NCI-H446 (cell line): ENCODE measurements around the gene ASB3.

ENCODE experiments used
- DNase-seq, 2 experiments: peaks; one replicate each; lab custom pipeline; 2025; lab: John Stamatoyannopoulos, UW

ASB3 gene

GRCh38 chr2:53652131-53652530, 134.6 kb downstream of the ASB3 start:
- no peak for DNase-seq

- DNase-seq, result no peak
Measured at GRCh38 chr2:53646788-53647187, 140.0 kb downstream of the ASB3 start.

- no peak for DNase-seq
Measured at GRCh38 chr2:53641290-53641689, 145.5 kb downstream of the ASB3 start.

- DNase-seq, result no peak
Measured at GRCh38 chr2:53640466-53640865, 146.3 kb downstream of the ASB3 start.

GRCh38 chr2:53636596-53636995, 150.2 kb downstream of the ASB3 start:
- no peak for DNase-seq

GRCh38 chr2:53636109-53636508, 150.6 kb downstream of the ASB3 start:
- no peak for DNase-seq

GRCh38 chr2:53635694-53636093, 151.1 kb downstream of the ASB3 start:
- DNase-seq, result no peak

GRCh38 chr2:53633441-53633840, 153.3 kb downstream of the ASB3 start:
- DNase-seq, result peak; percentile 16 to 53

GRCh38 chr2:53632714-53633113, 154.0 kb downstream of the ASB3 start:
- DNase-seq, result peak in 1 of 2 experiments; percentile 7

GRCh38 chr2:53632126-53632460, 154.7 kb downstream of the ASB3 start:
- no peak for DNase-seq

- DNase-seq, result peak; percentile 15 to 19
Measured at GRCh38 chr2:53631313-53632125, 155.2 kb downstream of the ASB3 start.

- DNase-seq, result no peak
Measured at GRCh38 chr2:53630026-53630606, 156.6 kb downstream of the ASB3 start.

GRCh38 chr2:53629501-53629900, 157.3 kb downstream of the ASB3 start:
- no peak for DNase-seq

- DNase-seq, result no peak
Measured at GRCh38 chr2:53629001-53629400, 157.8 kb downstream of the ASB3 start.

GRCh38 chr2:53622141-53622540, 164.6 kb downstream of the ASB3 start:
- no peak for DNase-seq

GRCh38 chr2:53620981-53621380, 165.8 kb downstream of the ASB3 start:
- no peak for DNase-seq
